Measurements from ENCODE around the gene SDHAF4.

DNA sequence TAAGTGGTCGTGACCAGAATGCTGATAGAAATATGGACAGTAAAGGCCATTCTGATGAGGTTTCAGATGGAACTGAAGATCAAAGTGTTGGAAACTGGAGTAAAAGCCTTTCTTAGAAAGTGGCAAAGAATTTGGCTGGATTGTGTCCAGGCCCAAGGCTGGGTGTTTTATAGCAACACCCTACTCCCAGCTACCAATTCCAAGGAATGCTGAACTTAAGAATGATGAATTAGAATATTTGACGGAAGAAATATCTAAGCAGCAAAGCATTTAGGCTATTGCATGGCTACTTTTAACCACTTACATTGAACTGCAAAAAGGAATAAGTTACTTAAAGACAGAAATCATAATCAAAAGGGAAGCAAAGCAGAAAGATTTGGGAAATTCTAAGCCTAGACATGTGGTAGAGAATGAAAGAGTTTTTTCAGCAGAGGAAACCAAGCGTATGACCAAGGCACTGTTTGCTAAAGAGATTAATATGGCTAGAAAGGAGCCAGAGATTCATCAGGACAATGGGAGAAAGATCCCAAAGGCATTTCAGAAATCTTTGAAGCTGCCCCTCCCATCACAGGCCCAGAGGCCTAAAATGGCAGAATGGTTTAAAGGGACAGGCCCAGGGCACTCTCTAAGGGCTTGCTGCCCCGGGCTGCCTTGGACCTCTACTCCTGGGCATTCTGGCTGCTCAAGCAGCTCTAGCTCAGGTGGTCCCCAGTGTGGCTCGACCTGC, 25.8 kb downstream of the SDHAF4 start:
- no peak for TF ChIP-seq CTCF (IDR thresholded peaks at IDR 0.05; ENCODE audit: low read depth, low read length)
- TF ChIP-seq EZH2phosphoT487 (IDR thresholded peaks at IDR 0.05; ENCODE audit: low read depth) = no peak

Data from OCI-LY3 (cell line).